IPS-NIHi11 (cell line): Measurements from ENCODE around the gene DNAH6.
A peak's percentile ranks its signal among the peaks of the same experiment; 100 is the strongest.

ENCODE experiments used
- DNase-seq: peaks from one replicate; pipeline ENCODE4 v3.0.0; 2012; ENCODE audit warnings: mixed read lengths, low spot score

The DNAH6 gene

DNA sequence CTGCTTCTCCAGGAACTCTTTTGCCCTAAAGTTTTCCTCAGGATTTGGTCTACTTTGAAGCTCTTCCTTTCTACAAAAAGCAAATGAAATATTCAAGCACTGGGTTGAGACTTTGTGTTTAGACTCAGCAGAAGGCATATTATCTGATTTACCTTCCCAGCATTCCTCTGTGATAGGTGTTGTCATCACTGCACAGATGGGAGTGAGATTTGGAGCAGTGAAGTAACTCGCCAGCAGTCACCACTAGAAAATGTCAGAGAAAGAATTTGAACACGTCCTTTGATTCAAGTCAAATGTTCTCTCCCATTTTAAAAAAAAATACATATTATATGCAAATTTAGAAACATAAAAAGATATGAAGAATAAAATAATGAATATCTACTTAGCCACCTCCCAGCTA lies 112.2 kb downstream of the DNAH6 start:
- DNase-seq = no peak

DNA sequence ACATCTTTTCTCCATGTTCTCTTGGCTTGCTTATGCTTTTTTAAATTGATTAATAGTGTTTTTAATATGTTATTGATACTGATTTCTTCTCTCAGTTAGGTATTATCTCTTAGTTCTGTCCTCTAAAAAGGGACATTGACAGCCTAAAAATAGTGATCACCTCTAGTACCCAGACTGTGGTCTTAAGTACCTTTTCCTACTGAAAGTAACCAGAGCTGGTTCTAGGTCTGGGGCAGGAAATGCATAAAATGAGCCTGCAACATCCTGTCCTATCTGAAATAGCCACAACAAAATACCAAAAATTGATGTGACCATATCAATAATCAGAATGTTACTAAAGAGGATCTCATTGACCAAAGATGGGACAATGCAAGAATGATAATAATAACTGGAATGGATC lies 113.3 kb downstream of the DNAH6 start:
- DNase-seq = no peak

DNA sequence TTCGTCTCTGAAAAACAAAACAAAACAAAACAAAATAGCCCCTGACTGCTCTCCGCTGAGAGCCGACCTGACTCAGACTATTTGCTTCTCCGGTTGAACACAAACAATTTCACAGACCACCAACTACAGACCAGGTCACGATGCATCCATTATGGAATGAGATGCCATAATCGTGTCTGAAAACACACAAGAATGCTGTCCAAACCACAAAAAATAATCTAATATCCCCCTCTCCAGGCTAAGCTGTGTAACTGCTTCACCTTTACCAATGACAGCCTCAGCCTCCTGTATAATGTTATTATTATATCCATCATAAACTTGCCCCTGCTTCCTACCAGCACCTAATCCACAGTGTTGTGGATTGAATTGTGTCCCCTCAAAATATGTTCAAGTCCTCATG lies 114.7 kb downstream of the DNAH6 start:
- DNase-seq = peak; percentile 48

GRCh38 chr2:84631985-84632384 lies 115.7 kb downstream of the DNAH6 start:
- no peak for DNase-seq

DNA sequence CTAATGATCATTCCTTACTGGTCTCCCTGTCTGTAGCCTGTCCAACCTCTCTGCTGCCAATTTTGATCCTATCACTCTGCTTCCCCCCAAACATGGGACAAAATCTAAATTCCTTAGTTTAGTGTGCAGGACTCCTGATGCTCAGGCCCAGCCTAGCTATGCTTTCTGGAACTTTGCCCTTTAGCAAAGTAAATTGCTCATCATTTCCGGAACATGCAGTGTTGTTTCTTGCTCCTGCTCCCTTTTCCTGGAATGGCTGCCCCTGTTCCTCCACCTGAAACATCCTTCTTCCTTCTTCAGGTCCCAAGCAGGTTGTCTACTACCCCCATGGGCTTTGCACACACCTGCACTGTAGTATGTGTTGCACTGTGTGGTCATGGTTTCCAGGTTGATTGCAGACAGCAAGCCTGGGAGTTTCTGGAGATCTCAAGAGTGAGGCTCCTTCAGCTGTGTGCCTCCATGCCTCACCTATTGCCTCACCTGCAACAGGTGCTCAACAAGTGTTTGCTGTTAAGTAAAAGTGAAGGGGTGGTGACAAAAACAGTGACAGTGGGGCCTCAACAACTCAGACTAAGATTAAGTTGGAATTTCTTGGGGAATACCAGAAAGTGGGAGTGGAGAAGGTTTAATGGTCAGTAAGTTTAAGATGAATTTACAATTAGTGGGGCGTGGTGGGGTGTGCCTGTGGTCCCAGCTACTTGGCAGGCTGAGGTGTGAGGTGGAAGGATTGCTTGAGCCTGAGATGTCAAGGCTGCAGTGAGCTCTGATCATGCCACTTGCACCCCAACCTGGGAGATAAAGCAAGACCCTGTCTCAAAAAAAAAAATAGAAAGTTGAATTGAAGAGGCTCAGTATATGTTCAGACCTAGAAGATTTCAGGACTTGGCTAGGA lies 120.0 kb downstream of the DNAH6 start:
- no peak for DNase-seq

- DNase-seq = no peak
Measured at GRCh38 chr2:84639751-84640150, 123.5 kb downstream of the DNAH6 start.

DNA sequence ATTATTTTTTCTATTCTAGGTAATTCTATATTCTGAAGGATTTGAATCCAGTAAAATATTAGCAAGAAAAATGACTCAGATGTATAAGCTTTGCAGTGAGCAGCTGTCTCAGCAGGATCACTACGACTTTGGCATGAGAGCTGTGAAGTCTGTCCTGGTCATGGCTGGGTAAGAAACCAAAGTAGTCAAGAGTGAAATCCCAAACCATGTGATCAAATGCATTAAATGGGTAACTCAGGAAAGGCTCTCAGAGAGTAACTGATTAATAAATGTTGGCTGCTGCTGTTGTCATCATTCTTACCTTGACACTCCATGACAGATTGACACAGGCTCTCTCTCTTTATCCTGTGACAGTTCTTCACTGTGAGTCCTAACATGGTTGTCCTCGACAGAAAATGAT lies 124.1 kb downstream of the DNAH6 start:
- no peak for DNase-seq

DNA sequence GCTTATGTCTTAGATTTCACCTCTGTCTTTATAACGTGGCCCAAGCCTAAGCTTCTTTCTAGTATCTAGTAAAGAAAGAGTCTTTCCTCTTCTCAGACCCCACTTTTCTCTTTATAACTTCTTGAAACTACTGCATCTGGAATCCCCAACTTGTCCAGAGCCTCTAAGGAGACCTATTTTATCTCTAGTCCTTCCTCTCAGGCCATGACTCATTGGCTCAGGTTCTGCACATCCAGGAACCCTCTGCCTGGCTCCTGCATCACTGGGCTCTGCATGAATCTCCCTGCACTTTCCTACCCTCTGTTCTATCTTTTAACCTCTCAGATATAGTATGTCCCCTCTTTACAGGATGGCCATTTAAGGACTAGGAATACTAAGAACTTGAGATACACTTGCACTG lies 124.7 kb downstream of the DNAH6 start:
- no peak for DNase-seq

DNA sequence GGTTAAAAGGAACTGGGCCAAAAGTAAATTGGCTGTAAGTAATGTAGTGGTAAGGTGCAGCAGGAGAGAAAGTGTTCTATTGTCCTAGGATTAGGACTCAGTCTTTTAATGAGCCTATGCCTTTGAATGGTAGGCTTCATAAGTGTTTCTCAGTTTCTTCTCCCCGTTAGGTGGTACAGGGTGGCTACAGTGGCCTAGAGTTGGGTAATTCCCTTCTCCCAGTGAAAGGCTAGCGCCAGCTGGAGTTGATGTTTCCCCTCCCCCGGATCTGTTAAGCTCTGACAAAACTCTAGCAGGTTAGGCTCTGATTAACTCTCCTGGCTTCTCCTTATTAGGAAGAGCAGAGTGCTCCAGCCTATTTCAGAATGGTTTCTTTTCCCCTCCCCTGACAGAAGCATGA lies 127.7 kb downstream of the DNAH6 start:
- DNase-seq = peak; percentile 11

GRCh38 chr2:84646514-84646913 lies 130.2 kb downstream of the DNAH6 start:
- no peak for DNase-seq

DNA sequence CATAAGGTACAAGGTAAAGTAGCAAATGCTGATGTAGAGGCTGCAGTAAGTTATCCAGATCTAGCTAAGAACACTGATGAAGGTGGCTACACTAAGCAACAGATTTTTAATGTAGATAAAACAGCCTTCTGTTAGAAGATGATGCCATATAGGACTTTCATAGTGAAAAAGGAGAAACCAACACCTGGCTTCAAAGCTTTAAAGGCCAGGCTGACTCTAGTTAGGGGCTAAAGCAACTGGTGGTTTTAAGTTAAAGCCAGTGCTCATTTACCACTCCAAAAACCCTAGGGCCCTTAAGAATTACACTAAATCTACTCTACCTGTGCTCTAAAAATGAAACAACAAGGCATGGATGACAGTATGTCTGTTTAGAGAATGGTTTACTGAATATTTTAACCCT lies 131.0 kb downstream of the DNAH6 start:
- DNase-seq = no peak

DNA sequence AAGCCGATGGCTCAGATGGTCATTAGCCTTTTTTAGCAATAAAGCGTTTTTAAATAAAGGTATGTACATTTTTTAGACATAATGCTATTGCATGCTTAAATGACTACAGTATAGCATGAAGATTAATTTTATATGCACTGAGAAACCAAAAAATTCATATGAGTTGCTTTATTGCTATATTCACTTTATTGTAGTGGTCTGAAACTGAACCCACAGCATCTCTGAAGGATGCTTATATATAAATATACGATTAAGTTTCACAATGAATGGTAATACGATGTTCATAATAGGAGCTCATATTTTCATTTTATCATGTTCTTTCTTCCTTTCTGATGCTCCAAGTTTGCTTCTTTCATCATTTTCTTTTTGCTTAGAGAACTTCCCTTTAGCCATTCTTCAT lies 132.8 kb downstream of the DNAH6 start:
- DNase-seq = no peak

GRCh38 chr2:84649487-84650142 lies 133.3 kb downstream of the DNAH6 start:
- no peak for DNase-seq

- DNase-seq = no peak
Measured at GRCh38 chr2:84652431-84652830, 136.1 kb downstream of the DNAH6 start.

DNA sequence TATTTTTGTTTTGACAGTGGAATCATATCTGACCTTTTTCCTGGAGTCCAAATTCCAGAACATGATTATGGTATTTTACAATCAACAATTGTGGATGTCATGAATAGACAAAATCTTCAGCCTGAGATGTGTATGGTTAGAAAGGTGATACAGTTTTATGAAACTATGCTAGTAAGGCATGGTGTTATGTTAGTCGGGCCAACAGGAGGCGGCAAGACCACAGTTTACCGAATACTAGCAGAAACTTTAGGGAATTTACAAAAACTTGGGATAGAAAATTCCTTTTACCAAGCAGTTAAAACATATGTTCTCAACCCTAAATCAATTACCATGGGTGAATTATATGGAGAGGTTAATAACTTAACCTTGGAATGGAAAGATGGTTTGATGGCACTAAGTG lies 137.0 kb downstream of the DNAH6 start:
- no peak for DNase-seq

GRCh38 chr2:84654414-84654813 lies 138.1 kb downstream of the DNAH6 start:
- DNase-seq = no peak

DNA sequence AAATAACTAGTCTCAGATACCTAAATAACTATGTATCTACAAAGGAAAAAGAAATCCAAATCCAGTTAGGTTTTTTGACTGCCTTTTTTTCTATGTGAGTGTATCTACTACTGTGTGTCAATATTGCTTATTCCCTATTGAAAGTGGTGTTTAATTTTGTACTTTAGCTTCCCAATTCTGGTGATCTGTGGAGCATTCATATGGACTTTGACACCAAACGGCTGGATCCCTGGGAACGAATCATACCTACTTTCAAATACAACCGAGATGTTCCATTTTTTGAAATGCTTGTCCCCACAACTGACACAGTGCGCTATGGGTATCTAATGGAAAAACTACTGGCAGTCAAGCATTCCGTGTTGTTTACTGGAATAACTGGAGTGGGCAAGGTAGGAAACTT lies 152.8 kb downstream of the DNAH6 start:
- no peak for DNase-seq

DNA sequence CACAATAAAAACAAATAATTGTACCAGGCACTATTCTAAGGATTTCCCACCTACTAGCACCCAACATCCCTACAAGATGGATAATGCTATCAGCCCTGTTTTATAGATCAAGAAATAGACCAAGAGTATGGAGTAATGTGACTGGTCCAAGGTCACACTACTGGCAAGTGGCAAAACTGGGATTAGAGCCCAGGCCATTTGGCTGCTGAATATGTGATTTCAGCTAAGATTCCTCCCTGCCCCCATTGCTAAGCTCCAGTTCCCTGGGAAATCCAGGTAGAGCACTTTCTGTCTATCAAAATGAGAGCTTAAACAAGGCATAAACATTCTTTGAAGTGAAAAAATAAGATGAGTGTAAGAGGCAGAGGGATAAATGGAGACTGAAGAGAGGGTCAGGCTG lies 157.8 kb downstream of the DNAH6 start:
- no peak for DNase-seq

GRCh38 chr2:84674586-84674985 lies 158.3 kb downstream of the DNAH6 start:
- no peak for DNase-seq

- no peak for DNase-seq
Measured at GRCh38 chr2:84676295-84676694, 160.0 kb downstream of the DNAH6 start.

DNA sequence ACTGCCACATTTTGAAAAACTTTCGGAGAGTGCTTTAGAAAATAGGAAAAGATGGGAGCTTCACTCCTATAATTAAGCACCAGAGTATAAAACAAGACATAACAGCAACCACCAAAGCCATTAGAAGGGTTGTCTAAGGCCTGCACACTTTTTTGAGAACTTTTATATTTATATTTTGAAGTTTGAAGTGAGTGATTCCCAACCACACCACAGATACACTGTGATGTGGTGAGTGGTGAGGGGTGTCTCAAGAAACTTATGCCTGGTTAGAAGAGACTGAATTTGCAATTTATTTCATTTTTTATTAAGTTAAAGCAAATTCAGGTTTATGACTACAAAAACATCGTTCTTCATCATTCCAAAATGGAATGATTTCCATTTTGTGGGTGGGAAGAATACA lies 161.9 kb downstream of the DNAH6 start:
- DNase-seq = no peak

GRCh38 chr2:84686783-84687476 lies 170.6 kb downstream of the DNAH6 start:
- no peak for DNase-seq

DNA sequence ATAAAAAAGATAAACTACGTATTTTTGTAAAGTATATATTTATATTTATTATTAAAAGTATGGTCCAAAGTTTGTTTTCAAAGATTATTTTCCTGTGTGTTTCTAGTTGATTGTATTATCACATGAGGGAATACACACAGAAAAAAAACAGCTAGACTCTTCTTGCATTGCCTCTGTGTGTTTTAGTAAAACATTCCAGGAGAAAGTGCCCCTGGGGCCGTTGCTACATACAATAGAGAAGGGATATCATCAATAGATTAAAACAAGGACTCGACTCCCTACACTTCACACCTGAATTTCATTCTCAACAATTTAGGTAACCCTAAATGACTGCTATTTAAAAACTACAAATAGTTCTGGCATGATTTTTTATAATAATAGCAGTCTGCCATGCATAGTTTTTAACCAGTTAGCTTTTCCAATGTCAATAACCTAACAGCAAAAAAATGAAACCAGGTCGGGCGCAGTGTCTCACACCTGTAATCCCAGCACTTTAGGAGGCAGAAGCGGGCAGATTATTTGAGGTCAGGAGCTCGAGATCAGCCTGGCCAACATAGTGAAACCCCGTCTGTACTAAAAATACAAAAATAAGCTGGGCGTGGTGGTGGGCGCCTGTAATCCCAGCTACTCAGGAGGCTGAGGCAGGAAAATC lies 171.3 kb downstream of the DNAH6 start:
- DNase-seq = no peak
